Neural progenitor cell (in vitro differentiated cells): Measurements from ENCODE around the gene GJB3. TPM values are rescaled to one million over a fixed set of nuclear protein-coding genes. Genes with fewer than 3 reads are reported as not detected.

Experiments
- DNase-seq: peaks from one replicate; pipeline ENCODE4 v3.0.0-alpha.2; 2016; ENCODE audit warnings: low spot score
- H2AFZ ChIP-seq: fragments of 200-600 bp; sonication (generic); replicated peaks from 2 replicates; pipeline ENCODE4 v1.6.1; 2016; ENCODE audit warnings: antibody characterized with exemption
- H3F3A ChIP-seq: fragments of 200-600 bp; sonication (generic); 2 replicates; pipeline ENCODE4 v1.6.1; 2016; ENCODE audit warnings: antibody characterized with exemption, low read depth
- H3K27ac ChIP-seq: fragments of 200-600 bp; sonication (generic); 2 replicates; pipeline ENCODE4 v1.5.1; 2016; ENCODE audit warnings: mild to moderate bottlenecking
- H3K27me3 ChIP-seq: fragments of 200-600 bp; sonication (generic); 2 replicates; pipeline ENCODE4 v1.6.1; 2016; ENCODE audit warnings: mild to moderate bottlenecking, moderate library complexity
- H3K36me3 ChIP-seq: fragments of 200-600 bp; sonication (generic); 2 replicates; pipeline ENCODE4 v1.5.1; 2016
- H3K4me1 ChIP-seq: fragments of 200-600 bp; sonication (generic); 2 replicates; pipeline ENCODE4 v1.6.1; 2016; ENCODE audit warnings: mixed run types
- H3K4me2 ChIP-seq: fragments of 200-600 bp; sonication (generic); 2 replicates; pipeline ENCODE4 v1.6.1; 2016
- H3K4me3 ChIP-seq: fragments of 200-600 bp; sonication (generic); 2 replicates; pipeline ENCODE4 v1.5.1; 2016
- H3K79me2 ChIP-seq: fragments of 200-600 bp; sonication (generic); 2 replicates; pipeline ENCODE4 v1.6.1; 2016; ENCODE audit warnings: low read depth
- H3K9ac ChIP-seq: fragments of 200-600 bp; sonication (generic); 2 replicates; pipeline ENCODE4 v1.6.1; 2016
- H3K9me3 ChIP-seq: fragments of 200-600 bp; sonication (generic); 2 replicates; pipeline ENCODE4 v1.5.1; 2016; ENCODE audit warnings: low read depth
- H4K20me1 ChIP-seq: fragments of 200-600 bp; sonication (generic); 2 replicates; pipeline ENCODE4 v1.6.1; 2016; ENCODE audit warnings: low read depth
- H3K27ac Mint-ChIP-seq: 3 replicates; pipeline ENCODE4 v1.8.0; 2021; ENCODE audit warnings: mixed read lengths
- H3K27me3 Mint-ChIP-seq: 2 replicates; pipeline ENCODE4 v1.8.0; 2022; ENCODE audit warnings: low read depth, mild to moderate bottlenecking, inconsistent platforms, moderate library complexity, mixed read lengths; ENCODE audit not compliant: insufficient read depth
- H3K36me3 Mint-ChIP-seq: 3 replicates; pipeline ENCODE4 v1.8.0; 2021; ENCODE audit warnings: mixed read lengths
- H3K4me1 Mint-ChIP-seq: 3 replicates; pipeline ENCODE4 v1.8.0; 2021; ENCODE audit warnings: mixed read lengths
- H3K4me3 Mint-ChIP-seq: 3 replicates; pipeline ENCODE4 v1.8.0; 2021; ENCODE audit warnings: mild to moderate bottlenecking, moderate library complexity, mixed read lengths
- H3K9me3 Mint-ChIP-seq: 3 replicates; pipeline ENCODE4 v1.8.0; 2020; ENCODE audit warnings: mixed read lengths
- EZH2 ChIP-seq: fragments of 200-600 bp; sonication (generic); IDR thresholded peaks from 2 replicates; pipeline ENCODE4 v1.6.1; 2017; ENCODE audit warnings: antibody characterized with exemption, mild to moderate bottlenecking, moderate library complexity
- EZH2phosphoT487 ChIP-seq: fragments of 200-600 bp; sonication (generic); IDR thresholded peaks from 2 replicates; pipeline ENCODE4 v1.6.1; 2017; ENCODE audit warnings: antibody characterized with exemption
- total RNA-seq: library from RNA; depleted of rRNA; stranded (reverse); fragments of >200 nt; gene quantifications from 2 replicates; pipeline ENCODE4 v1.2.3, GENCODE V29; 2015; ENCODE audit warnings: low replicate concordance
- TF ChIP-seq, protein P1 (sequence below): fragments of 200-600 bp; sonication (generic); IDR thresholded peaks from 2 replicates; pipeline ENCODE4 v1.5.1; 2017; ENCODE audit warnings: antibody characterized with exemption, mild to moderate bottlenecking

Gene GJB3
- total RNA-seq, 1 donor from 2014 or later: not detected

DNA sequence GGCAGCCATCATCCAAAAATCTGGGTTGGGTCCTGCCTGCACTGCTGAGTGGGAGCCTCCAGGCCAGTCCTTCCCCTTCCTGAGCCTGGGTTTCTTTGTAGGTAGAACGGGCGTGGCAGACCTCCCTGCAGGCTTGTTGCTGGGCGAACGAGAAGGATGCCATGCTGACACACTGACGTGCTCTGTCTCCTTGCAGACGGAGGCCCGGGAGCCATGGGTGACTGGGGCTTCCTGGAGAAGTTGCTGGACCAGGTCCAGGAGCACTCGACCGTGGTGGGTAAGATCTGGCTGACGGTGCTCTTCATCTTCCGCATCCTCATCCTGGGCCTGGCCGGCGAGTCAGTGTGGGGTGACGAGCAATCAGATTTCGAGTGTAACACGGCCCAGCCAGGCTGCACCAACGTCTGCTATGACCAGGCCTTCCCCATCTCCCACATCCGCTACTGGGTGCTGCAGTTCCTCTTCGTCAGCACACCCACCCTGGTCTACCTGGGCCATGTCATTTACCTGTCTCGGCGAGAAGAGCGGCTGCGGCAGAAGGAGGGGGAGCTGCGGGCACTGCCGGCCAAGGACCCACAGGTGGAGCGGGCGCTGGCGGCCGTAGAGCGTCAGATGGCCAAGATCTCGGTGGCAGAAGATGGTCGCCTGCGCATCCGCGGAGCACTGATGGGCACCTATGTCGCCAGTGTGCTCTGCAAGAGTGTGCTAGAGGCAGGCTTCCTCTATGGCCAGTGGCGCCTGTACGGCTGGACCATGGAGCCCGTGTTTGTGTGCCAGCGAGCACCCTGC lies 13.2 kb downstream of the GJB3 start:
- H3K27ac Mint-ChIP-seq: no peak overlapping the region
- Histone ChIP-seq H3K36me3 (no peaks in the 10 kb centered on the region), H4K20me1 (peaks cover 10% of the 10 kb centered on the region), H3K4me2 (no peak overlapping the region), H3K79me2 (no peaks in the 10 kb centered on the region), H3K4me3 (no peak overlapping the region), H3F3A (no peaks in the 10 kb centered on the region), H3K27me3 (peaks cover 83% of the 10 kb centered on the region), H3K9me3 (no peaks in the 10 kb centered on the region), H2AFZ (no peak overlapping the region), H3K4me1 (peaks cover 9% of the 10 kb centered on the region), H3K9ac (no peak overlapping the region), H3K27ac (no peak overlapping the region)
- H3K9me3 Mint-ChIP-seq: peaks cover 2% of the 10 kb centered on the region
- peaks cover 14% of the 10 kb centered on the region for H3K27me3 Mint-ChIP-seq
- peak overlapping the region; percentile 13 for H3K4me3 Mint-ChIP-seq
- peaks cover 2% of the 10 kb centered on the region for H3K36me3 Mint-ChIP-seq
- TF ChIP-seq EZH2 (no peak), EZH2phosphoT487 (no peak)
- TF ChIP-seq, protein P1, sequence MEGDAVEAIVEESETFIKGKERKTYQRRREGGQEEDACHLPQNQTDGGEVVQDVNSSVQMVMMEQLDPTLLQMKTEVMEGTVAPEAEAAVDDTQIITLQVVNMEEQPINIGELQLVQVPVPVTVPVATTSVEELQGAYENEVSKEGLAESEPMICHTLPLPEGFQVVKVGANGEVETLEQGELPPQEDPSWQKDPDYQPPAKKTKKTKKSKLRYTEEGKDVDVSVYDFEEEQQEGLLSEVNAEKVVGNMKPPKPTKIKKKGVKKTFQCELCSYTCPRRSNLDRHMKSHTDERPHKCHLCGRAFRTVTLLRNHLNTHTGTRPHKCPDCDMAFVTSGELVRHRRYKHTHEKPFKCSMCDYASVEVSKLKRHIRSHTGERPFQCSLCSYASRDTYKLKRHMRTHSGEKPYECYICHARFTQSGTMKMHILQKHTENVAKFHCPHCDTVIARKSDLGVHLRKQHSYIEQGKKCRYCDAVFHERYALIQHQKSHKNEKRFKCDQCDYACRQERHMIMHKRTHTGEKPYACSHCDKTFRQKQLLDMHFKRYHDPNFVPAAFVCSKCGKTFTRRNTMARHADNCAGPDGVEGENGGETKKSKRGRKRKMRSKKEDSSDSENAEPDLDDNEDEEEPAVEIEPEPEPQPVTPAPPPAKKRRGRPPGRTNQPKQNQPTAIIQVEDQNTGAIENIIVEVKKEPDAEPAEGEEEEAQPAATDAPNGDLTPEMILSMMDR: no peak
- no peak for DNase-seq
- peaks cover 24% of the 10 kb centered on the region for H3K4me1 Mint-ChIP-seq

DNA sequence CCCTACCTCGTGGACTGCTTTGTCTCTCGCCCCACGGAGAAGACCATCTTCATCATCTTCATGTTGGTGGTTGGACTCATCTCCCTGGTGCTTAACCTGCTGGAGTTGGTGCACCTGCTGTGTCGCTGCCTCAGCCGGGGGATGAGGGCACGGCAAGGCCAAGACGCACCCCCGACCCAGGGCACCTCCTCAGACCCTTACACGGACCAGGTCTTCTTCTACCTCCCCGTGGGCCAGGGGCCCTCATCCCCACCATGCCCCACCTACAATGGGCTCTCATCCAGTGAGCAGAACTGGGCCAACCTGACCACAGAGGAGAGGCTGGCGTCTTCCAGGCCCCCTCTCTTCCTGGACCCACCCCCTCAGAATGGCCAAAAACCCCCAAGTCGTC lies 13.8 kb downstream of the GJB3 start:
- Mint-ChIP-seq H3K27me3 (peaks cover 11% of the 10 kb centered on the region), H3K4me1 (peaks cover 24% of the 10 kb centered on the region), H3K27ac (no peak overlapping the region), H3K36me3 (peaks cover 2% of the 10 kb centered on the region), H3K4me3 (no peak overlapping the region), H3K9me3 (no peaks in the 10 kb centered on the region)
- no peaks in the 10 kb centered on the region for H3K36me3 ChIP-seq
- H3K79me2 ChIP-seq: no peaks in the 10 kb centered on the region
- no peak overlapping the region for H2AFZ ChIP-seq
- H3K4me3 ChIP-seq: no peak overlapping the region
- DNase-seq: no peak
- peaks cover 83% of the 10 kb centered on the region for H3K27me3 ChIP-seq
- no peak overlapping the region for H3K4me2 ChIP-seq
- no peaks in the 10 kb centered on the region for H3F3A ChIP-seq
- H3K9ac ChIP-seq: no peak overlapping the region
- H3K9me3 ChIP-seq: no peaks in the 10 kb centered on the region
- no peak overlapping the region for H3K27ac ChIP-seq
- TF ChIP-seq EZH2phosphoT487: no peak
- TF ChIP-seq, protein P1: no peak
- no peak for TF ChIP-seq EZH2
- peaks cover 9% of the 10 kb centered on the region for H3K4me1 ChIP-seq
- H4K20me1 ChIP-seq: peaks cover 10% of the 10 kb centered on the region

DNA sequence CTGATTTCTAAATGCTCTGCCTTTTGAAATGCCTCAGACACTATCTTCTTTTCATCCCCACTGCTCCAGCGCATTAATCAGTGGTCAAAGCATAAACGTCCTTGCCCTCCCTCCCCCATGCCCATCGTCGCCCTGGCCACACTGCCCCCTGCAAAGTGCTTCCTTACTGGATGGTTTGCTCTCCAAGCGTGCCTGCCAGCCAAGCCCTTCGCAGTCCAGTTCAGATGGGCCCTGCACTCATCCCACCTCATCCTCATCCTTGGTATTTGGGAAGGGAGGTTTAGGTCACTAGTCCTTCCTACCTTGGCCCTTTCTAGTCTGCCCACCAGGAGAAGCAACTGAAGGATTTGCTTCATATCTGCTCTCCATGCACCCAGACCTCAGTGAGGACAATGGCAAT lies 14.9 kb downstream of the GJB3 start:
- Mint-ChIP-seq H3K36me3 (peaks cover 2% of the 10 kb centered on the region), H3K9me3 (no peaks in the 10 kb centered on the region), H3K4me1 (peaks cover 24% of the 10 kb centered on the region), H3K27ac (peak overlapping the region; percentile 78), H3K27me3 (peaks cover 9% of the 10 kb centered on the region), H3K4me3 (peak overlapping the region; percentile 8)
- H3K9ac ChIP-seq: no peak overlapping the region
- TF ChIP-seq, protein P1: no peak
- TF ChIP-seq EZH2 (no peak), EZH2phosphoT487 (no peak)
- H4K20me1 ChIP-seq: peaks cover 10% of the 10 kb centered on the region
- no peaks in the 10 kb centered on the region for H3F3A ChIP-seq
- no peaks in the 10 kb centered on the region for H3K79me2 ChIP-seq
- H3K4me2 ChIP-seq: no peak overlapping the region
- DNase-seq: no peak
- H3K36me3 ChIP-seq: no peaks in the 10 kb centered on the region
- H3K9me3 ChIP-seq: no peaks in the 10 kb centered on the region
- H3K27me3 ChIP-seq: peaks cover 76% of the 10 kb centered on the region
- no peak overlapping the region for H3K4me3 ChIP-seq
- H3K4me1 ChIP-seq: peaks cover 9% of the 10 kb centered on the region
- H2AFZ ChIP-seq: no peak overlapping the region
- H3K27ac ChIP-seq: no peak overlapping the region
